OCI-LY3 (cell line): ENCODE measurements around the gene MYL5.

Experiments used
- EZH2phosphoT487 ChIP-seq: fragments of 200-600 bp; shearing (Covaris generic); IDR thresholded peaks from 2 replicates; pipeline ENCODE4 v1.6.1; 2018; ENCODE audit warnings: antibody characterized with exemption, mixed run types, low read depth
- TF ChIP-seq, protein P1 (sequence below): fragments of 200-600, 300-600 bp; sonication (generic); IDR thresholded peaks from 2 replicates; pipeline ENCODE4 v1.5.1; 2014; ENCODE audit warnings: antibody characterized with exemption, low read length, low read depth

DNA sequence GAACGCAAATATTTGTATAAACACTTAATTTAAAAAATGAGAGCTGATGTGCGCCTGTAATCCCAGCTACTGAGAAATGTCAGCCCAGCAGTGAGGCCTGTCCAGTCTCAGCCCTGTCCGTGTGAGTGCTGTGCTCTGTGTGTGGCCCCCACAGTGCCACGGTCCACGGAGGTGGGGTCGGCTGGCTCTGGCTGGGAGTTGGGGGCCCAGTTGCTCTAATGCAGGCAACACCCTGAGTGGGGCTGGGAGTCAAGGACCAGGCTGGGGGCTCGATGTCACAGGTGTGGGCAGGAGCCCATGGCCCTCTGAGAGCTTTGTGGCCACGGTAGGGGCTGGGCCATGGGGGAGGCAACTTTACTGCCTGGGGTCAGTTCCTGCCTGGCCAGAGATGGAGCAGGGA lies 44.1 kb downstream of the MYL5 start:
- TF ChIP-seq, protein P1, sequence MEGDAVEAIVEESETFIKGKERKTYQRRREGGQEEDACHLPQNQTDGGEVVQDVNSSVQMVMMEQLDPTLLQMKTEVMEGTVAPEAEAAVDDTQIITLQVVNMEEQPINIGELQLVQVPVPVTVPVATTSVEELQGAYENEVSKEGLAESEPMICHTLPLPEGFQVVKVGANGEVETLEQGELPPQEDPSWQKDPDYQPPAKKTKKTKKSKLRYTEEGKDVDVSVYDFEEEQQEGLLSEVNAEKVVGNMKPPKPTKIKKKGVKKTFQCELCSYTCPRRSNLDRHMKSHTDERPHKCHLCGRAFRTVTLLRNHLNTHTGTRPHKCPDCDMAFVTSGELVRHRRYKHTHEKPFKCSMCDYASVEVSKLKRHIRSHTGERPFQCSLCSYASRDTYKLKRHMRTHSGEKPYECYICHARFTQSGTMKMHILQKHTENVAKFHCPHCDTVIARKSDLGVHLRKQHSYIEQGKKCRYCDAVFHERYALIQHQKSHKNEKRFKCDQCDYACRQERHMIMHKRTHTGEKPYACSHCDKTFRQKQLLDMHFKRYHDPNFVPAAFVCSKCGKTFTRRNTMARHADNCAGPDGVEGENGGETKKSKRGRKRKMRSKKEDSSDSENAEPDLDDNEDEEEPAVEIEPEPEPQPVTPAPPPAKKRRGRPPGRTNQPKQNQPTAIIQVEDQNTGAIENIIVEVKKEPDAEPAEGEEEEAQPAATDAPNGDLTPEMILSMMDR: no peak
- TF ChIP-seq EZH2phosphoT487: no peak
